Body of pancreas (tissue), 4 donors: ENCODE results near the gene ASGR2.

Experiments
- CTCF ChIP-seq, 7 experiments: fragments of 450-650 bp in 4 of 7; fragments of 200-600 bp in 3 of 7; sonication (generic) in 3 of 7; IDR thresholded peaks; one replicate each; pipeline ENCODE4 v1.5.1; 2016 to 2019; ENCODE audit warnings: antibody characterized with exemption in 7 of 7
- POLR2A ChIP-seq, 3 donors: fragments of 450-650 bp; IDR thresholded peaks; one replicate each; pipeline ENCODE4 v1.6.1; 2016; ENCODE audit warnings: antibody characterized with exemption in 3 of 3, mild to moderate bottlenecking in 2 of 3

- TF ChIP-seq CTCF (IDR thresholded peaks at IDR 0.05) (peak; percentile 56 to 93 (median 84)), POLR2A (IDR thresholded peaks at IDR 0.05) (no peak)
Observed at GRCh38 chr17:7136266-7136877, 21.8 kb upstream of the ASGR2 start.
